HT1080 (cell line): ENCODE data around the gene NOC2L. TPM values are rescaled to one million over a fixed set of nuclear protein-coding genes. Genes with fewer than 3 reads are reported as not detected.
A peak's percentile ranks its signal among the peaks of the same experiment; 100 is the strongest.

ENCODE experiments used
- DNase-seq: peaks from one replicate; pipeline ENCODE4 v3.0.0-alpha.2; 2015; ENCODE audit warnings: low read depth
- total RNA-seq: library from RNA; depleted of rRNA; stranded (reverse); fragments of >200 nt; shearing (Covaris generic); gene quantifications from 2 replicates; pipeline ENCODE4 v1.2.3, GENCODE V29; 2014

The NOC2L gene
- total RNA-seq, 1 experiment from 2014 or later = 312 TPM

GRCh38 chr1:916173-917075 lies 42.6 kb downstream of the NOC2L start:
- DNase-seq = no peak

GRCh38 chr1:915295-916172 lies 43.5 kb downstream of the NOC2L start:
- DNase-seq = no peak

- DNase-seq = no peak
Observed at GRCh38 chr1:914891-915280, 44.2 kb downstream of the NOC2L start.

- no peak for DNase-seq
Observed at GRCh38 chr1:914131-914890, 44.7 kb downstream of the NOC2L start.

GRCh38 chr1:913491-914130 lies 45.4 kb downstream of the NOC2L start:
- no peak for DNase-seq

- DNase-seq = no peak
Observed at GRCh38 chr1:912740-913301, 46.2 kb downstream of the NOC2L start.

GRCh38 chr1:911875-912739 lies 46.9 kb downstream of the NOC2L start:
- DNase-seq = no peak

- peak; percentile 50 for DNase-seq
Observed at GRCh38 chr1:910881-911721, 48.0 kb downstream of the NOC2L start.

GRCh38 chr1:910311-910880 lies 48.7 kb downstream of the NOC2L start:
- DNase-seq = no peak

- no peak for DNase-seq
Observed at GRCh38 chr1:909861-910310, 49.2 kb downstream of the NOC2L start.

- DNase-seq = no peak
Observed at GRCh38 chr1:908661-909060, 50.4 kb downstream of the NOC2L start.

- no peak for DNase-seq
Observed at GRCh38 chr1:907611-908451, 51.2 kb downstream of the NOC2L start.

- DNase-seq = peak; percentile 64
Observed at GRCh38 chr1:906600-907420, 52.2 kb downstream of the NOC2L start.

GRCh38 chr1:905811-906599 lies 53.1 kb downstream of the NOC2L start:
- no peak for DNase-seq

- no peak for DNase-seq
Observed at GRCh38 chr1:905071-905749, 53.8 kb downstream of the NOC2L start.
